Urothelium cell line (cell line): ENCODE measurements around the gene AFF4.
"Not testable (repeated sequence)": the region's sequence is repeated elsewhere in the genome, so short reads cannot be mapped to it uniquely, and the experiment has no call there.

Experiments used
- DNase-seq: peaks from one replicate; pipeline ENCODE4 v3.0.0; 2011; ENCODE audit warnings: low spot score, mixed read lengths
- FAIRE-seq: peaks from 2 replicates; lab custom pipeline; 2011; peaks lifted over from hg19 to GRCh38; lab: Jason Lieb, UNC

AFF4 gene

GRCh38 chr5:132961123-132961815, 2.2 kb downstream of the AFF4 start:
- not testable (repeated sequence) for DNase-seq
- peak; percentile 23 for FAIRE-seq

- not testable (repeated sequence) for FAIRE-seq, DNase-seq
Observed at GRCh38 chr5:132956166-132956799, 7.2 kb downstream of the AFF4 start.

DNA sequence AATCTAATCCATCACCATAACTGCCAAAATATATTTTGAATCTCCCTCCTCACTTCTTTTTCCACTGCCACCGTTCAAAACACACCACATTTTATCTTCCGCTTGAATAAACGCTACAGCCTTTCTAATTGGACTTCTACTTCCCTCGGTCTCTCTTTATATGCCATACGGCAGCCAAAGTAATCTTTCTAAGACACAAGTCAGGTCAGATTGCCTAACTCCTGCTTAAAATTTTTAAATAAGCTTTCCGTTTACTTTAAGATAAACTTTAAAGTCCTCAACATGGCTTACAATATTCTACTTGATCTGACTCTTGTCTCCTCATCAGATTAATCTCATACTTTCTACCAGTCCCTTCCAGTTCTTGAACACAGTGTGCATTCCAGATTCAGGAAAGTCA, 9.7 kb downstream of the AFF4 start:
- DNase-seq (no peak), FAIRE-seq (no peak)

DNA sequence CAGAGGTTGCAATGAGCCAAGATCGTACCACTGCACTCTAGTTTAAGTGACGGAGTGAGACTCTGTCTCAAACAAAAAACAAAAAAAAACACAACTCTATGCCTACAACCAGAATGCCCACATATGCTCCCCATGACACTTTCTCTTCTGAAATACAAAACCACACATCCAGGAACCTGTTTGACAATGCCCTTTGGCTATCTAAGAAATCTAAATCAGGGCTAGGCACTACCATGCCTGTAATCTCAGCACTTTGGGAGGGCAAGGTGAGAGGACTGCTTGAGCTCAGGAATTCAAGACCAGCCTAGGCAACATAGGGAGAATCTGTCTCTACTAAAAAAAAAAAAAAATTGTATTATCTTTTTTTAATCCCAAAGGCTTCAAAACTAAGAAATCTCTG, 10.6 kb downstream of the AFF4 start:
- FAIRE-seq, result no peak
- DNase-seq, result no peak

DNA sequence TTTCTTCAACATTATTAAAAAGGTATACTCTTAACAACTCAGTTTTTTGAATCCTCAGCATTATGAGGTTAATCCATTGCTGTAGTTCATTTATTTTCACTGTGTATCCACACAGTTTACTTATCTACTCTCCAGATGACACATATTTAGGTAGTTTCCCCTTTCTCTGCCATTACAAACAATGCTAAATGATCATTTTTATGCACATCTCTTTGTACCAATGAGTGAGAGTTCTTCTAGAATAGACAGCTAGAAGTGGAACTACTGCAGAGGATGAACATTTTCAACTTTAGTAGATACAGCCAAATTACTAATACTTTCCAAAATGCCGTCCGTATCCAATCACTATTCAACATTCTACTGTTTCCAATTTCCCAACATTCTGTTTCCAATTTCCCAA, 11.5 kb downstream of the AFF4 start:
- FAIRE-seq (no peak), DNase-seq (no peak)

GRCh38 chr5:132949136-132949535, 14.3 kb downstream of the AFF4 start:
- no peak for FAIRE-seq
- DNase-seq, result no peak

DNA sequence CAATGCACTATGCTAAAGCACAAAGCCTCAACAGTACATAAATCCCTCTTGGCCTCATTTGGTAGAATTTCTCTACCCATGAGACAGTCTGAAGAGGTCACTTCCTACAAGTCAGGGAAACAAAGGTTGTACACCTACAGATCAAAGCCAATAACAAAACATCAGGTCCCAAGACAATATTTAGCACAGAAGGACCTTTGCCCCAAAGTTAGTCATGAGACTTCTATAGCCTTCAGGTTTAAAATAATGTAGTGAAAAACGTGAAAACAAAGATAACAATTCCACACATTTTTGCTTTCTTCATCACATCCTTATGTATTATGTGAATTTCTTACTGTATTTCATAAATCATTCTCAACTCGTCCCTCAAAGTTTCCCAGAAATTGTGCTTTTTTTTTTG, 15.8 kb downstream of the AFF4 start:
- no peak for DNase-seq
- no peak for FAIRE-seq

- not testable (repeated sequence) for DNase-seq, FAIRE-seq
Observed at GRCh38 chr5:132945315-132945714, 18.1 kb downstream of the AFF4 start.

- DNase-seq (no peak), FAIRE-seq (no peak)
Observed at GRCh38 chr5:132943362-132944022, 19.9 kb downstream of the AFF4 start.

DNA sequence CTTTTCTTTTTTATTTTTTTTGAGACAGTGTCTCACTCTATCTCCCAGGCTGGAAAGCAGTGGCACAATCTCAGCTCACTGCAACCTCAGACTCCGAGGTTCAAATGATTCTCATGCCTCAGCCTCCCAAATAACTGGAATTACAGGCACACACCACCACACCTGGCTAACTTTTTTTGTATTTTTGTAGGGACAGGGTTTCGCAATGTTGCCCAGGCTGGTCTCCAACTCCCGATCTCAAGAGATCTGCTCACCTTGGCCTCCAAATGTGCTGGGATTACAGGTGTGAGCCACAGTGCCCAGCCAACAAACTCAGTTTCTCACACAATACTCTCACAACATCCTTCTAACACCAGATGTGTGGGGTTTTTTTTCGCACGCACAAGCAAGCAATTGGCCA, 22.1 kb downstream of the AFF4 start:
- DNase-seq, result no peak
- no peak for FAIRE-seq

DNA sequence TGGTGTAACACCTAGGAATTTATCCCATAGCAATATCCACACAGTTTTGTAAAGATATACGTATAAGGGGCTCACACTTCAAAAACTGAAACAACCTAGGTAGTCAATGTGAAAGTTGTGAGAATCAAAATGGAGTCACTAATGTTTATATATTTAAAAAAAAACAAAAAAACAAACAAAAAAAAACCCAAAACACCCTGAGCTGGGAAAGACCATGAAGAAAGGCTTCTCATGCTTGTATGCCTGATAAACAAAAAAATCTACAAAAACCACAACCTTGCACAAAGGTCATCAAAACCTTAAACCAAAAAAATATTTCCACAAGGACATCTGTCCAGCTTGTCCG, 35.4 kb downstream of the AFF4 start:
- DNase-seq (no peak), FAIRE-seq (no peak)

DNA sequence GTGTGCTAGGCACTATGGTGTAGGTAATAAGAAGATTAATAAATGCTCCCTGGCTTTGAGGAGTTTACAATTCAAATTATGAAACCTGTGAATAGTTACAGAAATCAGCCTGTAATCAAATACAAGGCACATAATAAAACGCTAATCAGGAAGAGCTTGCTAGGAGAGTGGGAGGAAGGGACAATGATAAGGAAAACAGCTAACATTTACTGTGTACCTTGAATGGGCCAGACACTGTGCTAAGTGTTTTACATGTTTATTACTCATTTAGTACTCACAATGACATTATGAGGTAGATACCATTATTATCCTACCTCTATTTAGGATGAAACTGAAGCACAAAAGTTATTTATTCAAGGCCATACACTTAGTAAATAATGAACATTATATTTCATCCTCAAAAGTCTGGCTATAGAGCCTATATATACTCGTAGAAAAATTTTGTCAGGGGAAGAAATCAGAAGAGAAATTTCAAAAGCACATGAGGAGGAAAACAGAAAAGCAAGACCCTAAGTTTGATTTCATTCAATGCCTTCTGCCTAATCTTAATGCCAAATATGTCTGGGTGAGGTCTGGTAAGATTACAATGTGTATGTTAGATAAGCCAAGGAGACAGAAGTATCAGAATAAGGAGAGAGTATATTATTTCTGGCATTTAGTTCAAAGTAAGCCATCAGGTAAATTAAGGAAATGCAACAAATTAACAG, 35.9 kb downstream of the AFF4 start:
- FAIRE-seq (no peak), DNase-seq (no peak)

- FAIRE-seq, result no peak
- no peak for DNase-seq
Observed at GRCh38 chr5:132926437-132926836, 37.0 kb downstream of the AFF4 start.

- DNase-seq, result no peak
- peak; percentile 9 for FAIRE-seq
Observed at GRCh38 chr5:132916086-132916485, 47.3 kb downstream of the AFF4 start.

DNA sequence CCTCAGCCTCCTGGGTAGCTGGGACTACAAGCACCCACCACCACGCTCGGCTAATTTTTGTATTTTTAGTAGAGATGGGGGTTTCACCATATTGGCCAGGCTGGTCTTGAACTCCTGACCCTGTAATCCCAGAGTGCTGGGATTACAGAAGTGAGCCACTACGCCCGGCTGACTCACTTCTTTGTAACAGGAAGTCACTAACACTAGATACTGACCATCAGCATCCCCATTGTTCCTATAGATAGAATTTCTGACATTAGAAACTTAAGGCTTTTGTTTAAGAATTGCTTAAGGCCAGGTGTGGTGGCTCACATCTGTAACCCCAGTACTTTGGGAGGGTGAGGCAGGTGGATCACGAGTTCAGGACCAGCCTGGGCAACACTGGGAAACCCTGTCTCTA, 47.8 kb downstream of the AFF4 start:
- DNase-seq, result no peak
- peak; percentile 30 for FAIRE-seq

GRCh38 chr5:132909702-132910101, 53.7 kb downstream of the AFF4 start:
- FAIRE-seq, result no peak

DNA sequence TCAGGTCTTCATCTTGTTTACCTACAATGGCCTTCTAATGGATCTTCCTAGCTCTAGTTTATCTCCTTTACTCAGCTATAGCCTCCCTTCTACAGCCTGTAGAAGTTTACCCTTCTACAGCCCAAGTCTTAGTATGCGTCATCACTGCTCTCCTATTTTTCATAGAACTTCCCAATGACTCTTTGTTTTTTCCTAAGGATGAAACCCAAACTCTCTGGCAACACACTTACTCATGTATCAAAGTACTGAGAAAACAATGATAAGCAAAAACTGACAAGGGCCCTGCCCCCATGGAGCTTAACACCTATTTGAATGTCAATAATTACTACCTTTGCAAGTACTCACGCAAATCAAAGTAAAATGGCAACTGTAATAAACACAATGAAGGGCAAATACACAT, 56.3 kb downstream of the AFF4 start:
- no peak for FAIRE-seq
- no peak for DNase-seq

More at GRCh38 chr5:132909702-132910101, 53.7 kb downstream of the AFF4 start:
- DNase-seq, result no peak

DNA sequence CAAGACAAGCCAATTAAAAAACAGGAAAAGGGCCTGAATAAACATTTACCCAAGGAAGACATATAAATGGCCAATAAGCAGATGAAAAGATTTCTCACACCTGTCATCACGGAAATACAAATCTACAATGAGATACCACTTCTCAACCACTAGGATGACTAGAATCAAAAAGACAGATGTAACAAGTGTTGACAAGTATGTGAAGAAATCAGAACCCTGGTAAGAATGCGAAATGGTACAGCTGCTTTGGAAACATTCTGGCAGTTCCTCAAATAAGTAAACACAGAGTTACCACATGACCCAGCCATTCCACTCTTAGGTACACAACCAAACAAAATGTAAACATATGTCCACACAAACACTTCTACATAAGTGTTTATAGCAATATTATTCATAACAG, 57.5 kb downstream of the AFF4 start:
- FAIRE-seq (no peak), DNase-seq (no peak)

GRCh38 chr5:132901730-132902129, 61.7 kb downstream of the AFF4 start:
- no peak for DNase-seq
- no peak for FAIRE-seq

DNA sequence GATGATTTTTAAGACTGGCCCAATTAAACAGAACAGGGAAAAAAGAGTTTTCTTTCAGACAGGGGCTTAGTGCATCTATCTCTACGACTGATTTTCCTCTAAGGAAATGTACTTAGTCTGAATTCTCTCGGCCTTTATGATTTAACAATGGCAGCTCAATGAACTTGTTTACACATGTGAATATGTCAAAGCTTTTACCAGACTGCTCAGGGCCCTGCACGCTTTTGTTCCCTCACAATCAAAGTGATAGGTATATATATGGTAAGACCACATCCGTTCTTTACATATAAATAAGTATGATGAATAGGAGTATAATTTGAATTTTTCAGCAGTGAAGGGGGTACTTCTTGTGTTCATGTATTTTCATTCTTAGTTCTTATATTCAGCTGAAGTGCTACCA, 62.4 kb downstream of the AFF4 start:
- DNase-seq, result no peak

GRCh38 chr5:132898094-132898493, 65.3 kb downstream of the AFF4 start:
- FAIRE-seq (no peak), DNase-seq (no peak)

More for the DNA sequence above, 62.4 kb downstream of the AFF4 start:
- FAIRE-seq, result no peak

GRCh38 chr5:132896685-132897084, 66.7 kb downstream of the AFF4 start:
- DNase-seq, result no peak
- no peak for FAIRE-seq
